RCC 7860 (cell line): ENCODE data around the gene SIX5.

Source experiments
- DNase-seq: peaks from one replicate; pipeline ENCODE4 v3.0.0-alpha.2; 2015; ENCODE audit warnings: low spot score
- FAIRE-seq: peaks from 2 replicates; lab custom pipeline; 2012; peaks lifted over from hg19 to GRCh38; lab: Jason Lieb, UNC

Gene SIX5

GRCh38 chr19:45716359-45717130 lies 52.5 kb downstream of the SIX5 start:
- no peak for FAIRE-seq

GRCh38 chr19:45715139-45715538 lies 53.9 kb downstream of the SIX5 start:
- DNase-seq (no peak), FAIRE-seq (no peak)

More at GRCh38 chr19:45716359-45717130, 52.5 kb downstream of the SIX5 start:
- DNase-seq, result no peak
